ENCODE measurements around the gene SLC9C1. TPM values are rescaled to one million over a fixed set of nuclear protein-coding genes. Genes with fewer than 3 reads are reported as not detected.

Gene SLC9C1
- polyA plus RNA-seq, 1 donor (not counting 4 experiments of a cell fraction or from before 2014, with no cell fraction given) = not detected

DNA sequence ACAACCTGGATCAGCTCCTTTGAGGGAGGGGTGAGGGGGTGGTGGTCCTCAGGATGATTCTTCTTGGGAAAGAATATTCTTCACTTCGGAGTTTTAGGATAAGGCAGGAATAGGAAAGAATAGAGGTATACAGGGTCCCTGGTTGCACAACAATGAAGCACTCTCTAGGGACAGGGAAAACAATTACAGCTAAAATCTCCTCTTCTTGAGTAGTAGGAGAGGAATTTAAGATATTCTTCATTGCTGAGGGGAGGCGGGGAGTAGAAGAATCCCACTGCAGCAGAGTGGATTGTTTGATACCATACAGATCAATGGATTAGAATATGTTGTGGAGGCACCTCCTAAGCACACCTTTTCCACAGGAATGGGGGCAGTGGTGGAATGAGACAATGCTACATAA lies 20.5 kb downstream of the SLC9C1 start:
- H3K4me1 ChIP-seq (ENCODE audit: control insufficient read depth, extremely low read depth, insufficient read depth, low read length) = no peaks in the 10 kb centered on the region
- DNase-seq (ENCODE audit: low read depth, low spot score) (no peak), FAIRE-seq (no peak)
- no peak overlapping the region for H3K4me2 ChIP-seq (ENCODE audit: control insufficient read depth, extremely low read depth, insufficient read depth, low read depth, low read length)
- dilution Hi-C loops (cut with MboI; ENCODE audit: extremely low pct_ligation_motif_present, low sequenced_read_pairs) = no loop called here
- no peaks in the 10 kb centered on the region for H3K9me1 ChIP-seq (ENCODE audit: control insufficient read depth, extremely low read depth, insufficient read depth, low read length)
- H3K9me3 ChIP-seq (ENCODE audit: control insufficient read depth, low read depth, low read length) = no peaks in the 10 kb centered on the region
- no peaks in the 10 kb centered on the region for H3K36me3 ChIP-seq (ENCODE audit: control insufficient read depth in 2 of 2, extremely low read depth in 1 of 2, insufficient read depth in 2 of 2, low read length in 2 of 2)
- H2AFZ ChIP-seq (ENCODE audit: control insufficient read depth, low read length) = no peak overlapping the region
- no peak overlapping the region for H3K27ac ChIP-seq (ENCODE audit: control insufficient read depth, insufficient read depth, low read length)
- no peaks in the 10 kb centered on the region for H4K20me1 ChIP-seq (ENCODE audit: control insufficient read depth, extremely low read depth, insufficient read depth, low read length)
- no peak overlapping the region for H3K9ac ChIP-seq (ENCODE audit: control insufficient read depth, extremely low read depth, insufficient read depth, low read length)
- H3K79me2 ChIP-seq (ENCODE audit: control insufficient read depth, insufficient read depth, low read length) = no peaks in the 10 kb centered on the region
- H3K27me3 ChIP-seq (ENCODE audit: control insufficient read depth, extremely low read depth, insufficient read depth, low read length) = no peaks in the 10 kb centered on the region
- TF ChIP-seq EZH2 (IDR thresholded peaks at IDR 0.05; ENCODE audit: low read length) = no peak
- TF ChIP-seq, protein P1, sequence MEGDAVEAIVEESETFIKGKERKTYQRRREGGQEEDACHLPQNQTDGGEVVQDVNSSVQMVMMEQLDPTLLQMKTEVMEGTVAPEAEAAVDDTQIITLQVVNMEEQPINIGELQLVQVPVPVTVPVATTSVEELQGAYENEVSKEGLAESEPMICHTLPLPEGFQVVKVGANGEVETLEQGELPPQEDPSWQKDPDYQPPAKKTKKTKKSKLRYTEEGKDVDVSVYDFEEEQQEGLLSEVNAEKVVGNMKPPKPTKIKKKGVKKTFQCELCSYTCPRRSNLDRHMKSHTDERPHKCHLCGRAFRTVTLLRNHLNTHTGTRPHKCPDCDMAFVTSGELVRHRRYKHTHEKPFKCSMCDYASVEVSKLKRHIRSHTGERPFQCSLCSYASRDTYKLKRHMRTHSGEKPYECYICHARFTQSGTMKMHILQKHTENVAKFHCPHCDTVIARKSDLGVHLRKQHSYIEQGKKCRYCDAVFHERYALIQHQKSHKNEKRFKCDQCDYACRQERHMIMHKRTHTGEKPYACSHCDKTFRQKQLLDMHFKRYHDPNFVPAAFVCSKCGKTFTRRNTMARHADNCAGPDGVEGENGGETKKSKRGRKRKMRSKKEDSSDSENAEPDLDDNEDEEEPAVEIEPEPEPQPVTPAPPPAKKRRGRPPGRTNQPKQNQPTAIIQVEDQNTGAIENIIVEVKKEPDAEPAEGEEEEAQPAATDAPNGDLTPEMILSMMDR (optimal IDR thresholded peaks at IDR 0.05 in 1 of 3, IDR thresholded peaks at IDR 0.05 in 1 of 3, conservative IDR thresholded peaks at IDR 0.05 in 1 of 3; ENCODE audit: extremely low read depth in 1 of 3, insufficient read depth in 2 of 3, low read length in 3 of 3) = no peak
- no peak overlapping the region for H3K4me3 ChIP-seq (ENCODE audit: control insufficient read depth in 2 of 3, extremely low read depth in 1 of 3, insufficient read depth in 2 of 3, low read depth in 1 of 3, low read length in 3 of 3)

DNA sequence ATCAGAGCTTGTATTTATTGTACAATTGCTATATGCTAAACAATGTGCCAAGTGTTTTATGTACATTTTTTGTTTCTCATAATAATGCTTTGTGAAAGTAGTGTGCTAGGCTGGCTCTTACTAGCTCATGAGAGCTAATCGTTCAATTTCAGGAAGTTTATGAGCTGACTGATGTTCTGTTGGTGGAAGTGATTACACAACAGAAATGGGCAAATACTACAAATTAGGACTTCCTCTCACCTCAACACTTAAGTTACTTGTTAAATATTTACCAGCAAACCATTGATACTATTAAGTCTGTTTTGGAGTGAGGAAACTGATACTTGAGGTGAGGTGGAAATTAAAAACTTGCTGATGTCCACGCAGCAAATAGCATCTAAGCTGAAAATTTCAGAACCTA lies 32.3 kb downstream of the SLC9C1 start:
- Histone ChIP-seq H3K9ac (ENCODE audit: control insufficient read depth, extremely low read depth, insufficient read depth, low read length) (no peak overlapping the region), H4K20me1 (ENCODE audit: control insufficient read depth, extremely low read depth, insufficient read depth, low read length) (no peaks in the 10 kb centered on the region), H3K27me3 (ENCODE audit: control insufficient read depth, extremely low read depth, insufficient read depth, low read length) (no peaks in the 10 kb centered on the region), H3K9me1 (ENCODE audit: control insufficient read depth, extremely low read depth, insufficient read depth, low read length) (no peaks in the 10 kb centered on the region), H3K4me2 (ENCODE audit: control insufficient read depth, extremely low read depth, insufficient read depth, low read depth, low read length) (no peak overlapping the region), H3K4me1 (ENCODE audit: control insufficient read depth, extremely low read depth, insufficient read depth, low read length) (no peaks in the 10 kb centered on the region), H3K27ac (ENCODE audit: control insufficient read depth, insufficient read depth, low read length) (no peak overlapping the region), H3K4me3 (ENCODE audit: control insufficient read depth in 2 of 3, extremely low read depth in 1 of 3, insufficient read depth in 2 of 3, low read depth in 1 of 3, low read length in 3 of 3) (no peak overlapping the region), H3K9me3 (ENCODE audit: control insufficient read depth, low read depth, low read length) (no peaks in the 10 kb centered on the region), H3K79me2 (ENCODE audit: control insufficient read depth, insufficient read depth, low read length) (no peaks in the 10 kb centered on the region), H3K36me3 (ENCODE audit: control insufficient read depth in 2 of 2, extremely low read depth in 1 of 2, insufficient read depth in 2 of 2, low read length in 2 of 2) (no peaks in the 10 kb centered on the region), H2AFZ (ENCODE audit: control insufficient read depth, low read length) (no peak overlapping the region)
- TF ChIP-seq EZH2 (IDR thresholded peaks at IDR 0.05; ENCODE audit: low read length) = no peak
- TF ChIP-seq, protein P1 (optimal IDR thresholded peaks at IDR 0.05 in 1 of 3, IDR thresholded peaks at IDR 0.05 in 1 of 3, conservative IDR thresholded peaks at IDR 0.05 in 1 of 3; ENCODE audit: extremely low read depth in 1 of 3, insufficient read depth in 2 of 3, low read length in 3 of 3) = no peak
- dilution Hi-C loops (cut with MboI; ENCODE audit: extremely low pct_ligation_motif_present, low sequenced_read_pairs) = no loop called here
- DNase-seq (ENCODE audit: low read depth, low spot score) = no peak
- no peak for FAIRE-seq

All from keratinocyte (primary cell).